GM18858 (cell line): ENCODE results near the gene MEF2A.

Source experiments
- ATAC-seq: cut with Tn5 transposase; IDR thresholded peaks from one replicate; pipeline ENCODE4 v1.9.1; 2021; ENCODE audit not compliant: unreplicated experiment

Gene MEF2A

DNA sequence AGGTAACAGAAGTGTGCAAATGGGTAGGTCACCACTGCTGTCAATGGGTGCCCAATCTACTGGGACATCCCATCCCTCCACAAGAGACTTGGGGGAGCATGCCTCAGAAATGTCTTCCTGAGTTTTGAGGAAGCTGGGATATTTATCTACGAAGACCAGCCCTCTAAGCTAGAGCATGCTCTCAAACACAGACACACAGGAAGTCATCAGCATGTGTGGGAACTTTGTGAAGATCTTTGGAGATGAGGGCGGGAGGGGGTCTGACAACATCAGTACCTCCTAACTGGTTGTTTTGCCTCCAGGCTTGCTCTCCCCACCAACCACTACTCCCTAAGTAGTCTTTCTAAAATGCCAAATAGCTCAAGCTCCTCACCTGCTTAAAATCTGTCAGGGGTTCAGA lies 3.5 kb upstream of the MEF2A start:
- no peak for ATAC-seq

DNA sequence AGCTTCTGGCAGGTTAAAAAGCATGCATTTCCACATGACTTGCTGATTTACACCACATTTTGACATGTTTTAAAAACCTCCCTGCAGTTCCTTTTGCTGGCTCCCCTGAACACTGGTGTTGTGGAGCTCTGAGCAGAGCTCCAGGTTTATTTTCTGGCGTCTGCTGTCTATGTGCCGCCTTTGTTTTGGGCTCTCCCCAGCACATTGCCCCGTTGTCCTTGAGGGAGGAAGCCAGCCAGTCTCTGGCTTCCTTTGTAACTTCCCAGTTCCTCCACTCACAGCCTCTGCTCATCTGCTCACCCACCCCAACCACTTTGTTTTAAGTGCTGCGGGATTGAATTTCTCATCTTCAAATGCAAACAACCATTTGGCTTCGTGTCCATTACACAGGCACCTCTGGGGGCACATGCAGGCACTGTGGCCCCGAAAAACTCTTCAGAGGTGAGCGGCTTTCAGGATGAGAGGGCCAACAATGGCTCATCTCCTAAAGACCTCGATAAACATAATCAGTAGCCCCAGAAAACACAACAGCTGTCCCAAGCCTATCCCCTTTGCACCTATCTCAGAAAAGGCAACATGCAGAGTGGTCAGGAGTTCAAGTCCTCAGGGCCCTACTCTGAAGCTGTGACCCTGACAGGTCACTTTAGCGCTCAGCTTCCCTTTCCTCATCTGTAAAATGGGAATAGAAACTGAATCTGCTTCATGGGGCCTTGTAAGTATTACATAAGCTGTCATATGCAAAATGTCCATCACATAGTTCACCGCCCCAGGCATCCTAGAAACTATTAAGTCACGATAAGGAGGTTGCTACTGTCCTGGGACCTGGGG lies 1.3 kb upstream of the MEF2A start:
- peak; percentile 18 for ATAC-seq

DNA sequence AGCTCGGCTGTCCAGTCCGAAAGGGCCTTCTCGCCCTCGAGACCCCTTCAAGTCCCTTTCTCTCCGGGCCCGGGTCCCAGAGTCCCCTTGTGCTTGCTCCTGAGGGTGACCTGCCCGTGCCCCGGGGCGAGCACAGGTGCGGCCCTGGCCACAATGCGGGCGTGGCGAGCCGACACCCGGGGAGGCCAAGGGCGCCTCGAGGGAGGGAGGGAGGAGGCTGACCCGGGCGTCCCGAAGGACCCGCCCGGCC lies 810 bp upstream of the MEF2A start:
- no peak for ATAC-seq

DNA sequence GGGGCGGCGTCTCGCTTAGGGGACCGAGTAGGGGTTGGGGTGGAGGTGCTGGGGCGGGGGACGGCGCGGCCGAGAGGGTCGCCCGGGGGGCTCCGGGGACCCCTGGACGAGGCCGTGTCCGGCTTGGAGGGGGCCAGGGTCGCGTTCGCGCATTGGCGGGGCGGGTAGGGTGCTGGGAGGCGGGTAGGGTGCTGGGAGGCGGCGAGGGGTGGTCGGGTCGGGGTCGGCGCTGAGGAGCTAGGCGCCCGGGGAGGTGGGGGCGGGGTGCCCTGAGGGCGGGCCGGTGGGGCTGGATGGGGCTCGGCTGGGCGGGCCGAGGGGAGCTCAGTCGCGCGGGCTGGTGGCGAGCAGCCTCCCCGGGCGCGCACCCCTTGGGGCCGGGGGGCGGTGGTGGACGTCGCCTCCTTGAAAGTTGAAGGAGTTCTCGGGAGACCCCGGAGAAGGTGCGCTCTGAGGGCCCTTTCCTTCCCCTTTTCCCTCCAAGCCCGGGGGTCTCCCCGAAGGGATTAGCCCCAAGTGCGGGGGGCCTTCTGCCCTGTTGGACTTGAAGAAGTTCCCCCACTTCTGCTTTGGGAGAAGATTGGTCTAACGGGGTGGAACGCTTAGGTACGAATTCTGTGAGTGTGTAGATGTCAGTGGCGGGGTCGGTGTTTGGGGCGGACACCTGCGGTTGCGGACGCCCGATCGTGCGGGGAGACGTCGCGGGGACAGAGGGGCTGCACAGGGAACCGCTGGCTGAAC lies 543 bp downstream of the MEF2A start:
- no peak for ATAC-seq

DNA sequence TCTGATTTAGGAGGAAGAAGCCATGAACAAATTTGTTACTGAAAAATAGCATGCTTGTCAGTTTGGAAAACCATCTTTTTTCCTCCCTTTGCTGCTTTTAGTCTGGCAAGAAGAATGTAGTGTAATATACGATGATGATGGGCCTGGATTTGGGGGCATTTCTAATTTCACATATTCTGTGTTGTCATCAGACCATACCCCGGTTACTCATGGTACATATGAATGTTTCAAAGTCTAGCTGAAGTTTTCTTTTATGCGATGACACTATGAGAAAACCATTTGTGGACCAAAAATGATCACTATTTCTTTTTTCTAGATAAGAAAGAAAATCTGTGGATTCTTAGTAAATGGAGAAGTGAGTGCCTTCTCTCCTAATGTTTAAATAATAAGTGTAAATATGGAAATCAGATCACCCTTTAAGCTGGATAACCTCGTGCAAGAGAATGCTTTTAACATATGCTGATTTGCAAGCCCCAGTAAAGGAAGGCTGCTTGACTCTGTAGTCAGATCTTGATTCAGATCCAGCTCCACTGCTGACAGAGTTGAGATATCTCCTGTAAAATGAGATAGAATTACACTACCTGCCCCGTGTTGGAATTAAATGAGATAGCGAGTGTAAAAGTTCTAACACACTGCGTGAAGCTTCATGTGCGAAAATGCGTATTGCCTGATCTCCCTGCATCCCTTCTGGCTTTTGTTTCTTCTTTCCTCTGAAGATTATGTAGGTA lies 3.0 kb downstream of the MEF2A start:
- no peak for ATAC-seq

DNA sequence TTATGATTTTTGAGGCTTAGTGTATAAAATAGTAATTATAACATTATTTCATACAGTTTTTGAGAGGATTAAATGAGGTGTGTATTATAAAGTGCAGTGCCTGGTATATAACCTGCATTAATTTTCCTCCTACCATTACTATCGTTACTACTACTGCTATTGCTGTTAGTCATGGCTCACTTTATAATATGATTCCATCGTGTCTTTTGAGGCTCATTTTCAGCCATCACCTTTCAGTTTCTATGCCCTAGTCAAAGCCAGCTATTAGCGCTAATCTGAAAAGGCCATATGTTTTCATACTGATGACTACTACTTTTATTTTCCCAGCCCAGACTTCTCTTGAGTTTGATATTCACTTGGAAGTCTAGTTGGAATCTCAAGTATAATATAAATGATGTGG lies 5.5 kb downstream of the MEF2A start:
- ATAC-seq = no peak

DNA sequence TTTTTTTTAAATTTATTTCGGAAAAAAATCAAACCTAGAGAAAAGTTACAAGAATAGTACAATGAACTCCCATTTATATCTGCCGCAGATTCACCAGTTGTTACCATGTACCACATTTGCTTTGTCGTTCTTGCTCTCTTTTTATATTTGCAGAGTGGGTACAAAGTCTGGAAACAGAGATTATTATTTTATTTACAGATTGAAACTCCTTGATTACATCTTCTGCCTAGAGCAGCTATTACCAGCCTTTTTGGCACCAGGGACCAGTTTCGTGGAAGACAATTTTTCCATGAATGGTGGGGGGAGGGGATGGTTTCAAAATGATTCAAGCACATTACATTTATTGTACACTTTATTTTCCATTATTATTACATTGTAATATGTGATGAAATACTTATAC lies 8.3 kb downstream of the MEF2A start:
- no peak for ATAC-seq

DNA sequence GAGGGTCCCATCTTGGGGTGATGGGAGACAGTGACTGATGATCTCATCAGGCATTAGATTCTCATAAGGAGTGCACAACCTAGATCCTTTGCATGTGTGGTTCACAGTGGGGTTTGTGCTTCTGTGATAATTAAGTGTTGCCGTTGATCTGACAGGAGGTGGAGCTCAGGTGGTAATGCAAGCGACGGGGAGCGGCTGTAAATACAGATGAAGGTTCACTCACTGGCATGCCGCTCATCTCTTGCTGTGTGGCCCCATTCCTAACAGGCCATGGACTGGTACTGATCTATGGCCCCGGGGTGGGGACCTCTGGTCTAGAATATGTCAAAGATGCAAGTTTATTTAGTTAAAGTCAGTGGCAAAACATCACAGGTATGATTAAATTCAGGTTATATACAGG lies 8.7 kb downstream of the MEF2A start:
- no peak for ATAC-seq

DNA sequence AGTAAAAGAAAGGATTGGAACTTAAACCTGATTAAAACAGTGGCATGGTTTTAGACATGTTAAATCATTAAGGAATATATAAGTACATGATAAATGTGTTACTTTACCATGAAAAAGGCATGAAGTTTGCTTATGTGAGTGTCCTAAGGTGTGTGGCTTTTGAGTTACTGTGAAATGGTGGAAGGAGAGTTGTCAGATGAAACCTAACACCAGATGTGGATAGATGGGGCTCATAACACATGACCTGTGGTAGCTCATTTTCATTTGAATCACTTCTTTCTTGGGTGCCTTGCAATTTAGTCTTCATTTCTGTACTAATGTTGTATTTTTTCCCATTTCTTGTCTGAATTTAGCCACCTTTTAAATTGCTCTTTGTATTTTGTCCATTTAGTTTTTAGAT lies 13.0 kb downstream of the MEF2A start:
- ATAC-seq = no peak

DNA sequence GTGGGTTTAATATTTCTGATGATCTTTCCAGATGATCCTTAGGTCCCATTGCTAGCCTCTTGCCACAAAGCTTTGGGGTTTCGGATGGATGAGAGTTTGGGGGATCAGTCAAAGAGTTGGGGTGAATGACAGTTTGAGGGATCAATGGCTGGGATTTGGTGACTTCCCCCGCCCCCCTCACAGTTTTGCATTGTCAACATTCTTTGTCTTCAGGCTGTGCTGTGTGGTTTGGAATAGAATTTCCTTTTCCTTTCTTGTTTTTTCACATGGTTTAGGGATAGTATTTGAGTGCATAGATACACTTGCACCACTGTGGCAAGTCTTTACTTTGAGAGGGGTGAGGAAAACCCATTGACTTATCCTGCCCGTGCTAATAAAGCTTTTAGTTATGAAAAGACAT lies 14.3 kb downstream of the MEF2A start:
- ATAC-seq = no peak

DNA sequence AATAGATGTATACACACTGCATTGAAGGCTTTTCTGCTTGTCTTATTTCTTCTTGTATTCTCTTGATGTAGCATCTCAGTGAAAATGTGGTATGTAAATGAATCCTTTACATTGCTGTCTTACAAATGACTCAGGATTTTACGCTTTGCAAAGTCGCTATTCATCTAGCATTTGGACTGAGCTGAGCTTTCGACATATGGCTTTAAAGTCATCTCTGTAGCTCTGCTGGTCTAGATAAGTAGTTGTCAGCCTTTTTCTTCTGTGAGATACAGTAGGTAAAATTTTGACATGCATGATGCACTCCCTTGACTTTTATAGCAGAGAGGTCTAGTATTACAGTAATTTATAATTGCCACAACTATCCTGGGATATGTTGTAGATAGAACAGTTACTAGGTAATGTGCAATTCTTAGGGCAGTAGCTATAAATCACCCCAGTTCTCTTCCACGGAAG lies 16.8 kb downstream of the MEF2A start:
- ATAC-seq = no peak

DNA sequence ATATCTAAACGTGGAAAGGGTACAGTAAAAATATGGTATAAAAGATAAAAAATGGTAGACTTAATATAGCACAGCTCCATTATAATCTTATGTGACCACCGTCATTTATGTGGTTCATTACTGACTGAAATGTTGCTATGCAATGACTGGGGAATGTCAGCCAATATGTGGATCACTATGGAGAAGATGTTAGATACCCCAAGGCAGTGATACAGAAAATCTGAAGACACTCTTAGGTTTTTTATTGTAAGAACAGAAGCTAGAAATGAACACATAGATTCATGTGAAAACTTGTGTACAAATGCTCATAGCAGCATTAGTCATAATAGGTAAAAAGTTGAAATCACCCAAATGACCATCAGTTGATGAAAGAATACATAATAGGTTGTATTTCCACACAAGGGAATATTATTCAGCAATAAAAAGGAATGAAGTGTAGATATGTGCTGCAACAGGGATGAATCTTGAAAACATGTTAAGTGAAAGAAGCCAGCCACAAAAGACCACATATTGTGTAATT lies 18.4 kb downstream of the MEF2A start:
- no peak for ATAC-seq

DNA sequence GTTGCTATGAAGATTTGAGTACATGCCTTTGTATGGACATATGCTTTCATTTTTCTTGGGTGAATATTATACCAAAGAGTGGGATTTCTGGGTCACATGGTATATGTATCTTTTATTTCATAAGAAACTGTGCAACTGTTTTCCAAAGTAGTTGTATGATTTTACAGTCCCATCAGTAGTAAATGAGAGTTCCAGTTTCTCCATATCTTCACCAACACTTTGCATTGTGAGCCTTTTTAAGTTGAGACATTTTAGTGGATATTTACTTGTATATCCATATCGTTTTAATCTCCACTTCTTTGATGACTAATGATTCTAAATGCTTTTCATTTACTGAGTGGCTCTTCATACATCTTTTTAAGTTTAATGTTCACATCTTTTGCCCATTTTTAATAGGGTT lies 20.3 kb downstream of the MEF2A start:
- ATAC-seq = no peak

DNA sequence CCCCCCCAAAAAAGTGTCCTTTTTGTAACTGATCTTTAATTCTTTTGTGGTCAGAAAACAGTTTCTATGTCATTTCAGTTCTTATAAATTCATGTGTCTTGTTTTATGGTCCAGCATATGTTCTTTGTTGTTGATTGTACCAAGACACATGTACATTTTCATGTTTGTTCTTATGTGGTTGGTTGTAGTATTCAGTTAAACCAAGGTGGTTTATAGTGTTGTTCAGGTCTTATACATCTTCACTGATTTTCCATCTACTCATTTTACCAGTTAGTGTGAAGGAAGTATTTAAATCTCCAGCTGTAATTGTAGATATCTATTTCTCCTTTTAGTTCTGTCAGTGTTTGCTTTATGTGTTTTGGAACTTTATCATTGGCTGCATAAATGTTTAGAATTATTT lies 24.0 kb downstream of the MEF2A start:
- no peak for ATAC-seq

DNA sequence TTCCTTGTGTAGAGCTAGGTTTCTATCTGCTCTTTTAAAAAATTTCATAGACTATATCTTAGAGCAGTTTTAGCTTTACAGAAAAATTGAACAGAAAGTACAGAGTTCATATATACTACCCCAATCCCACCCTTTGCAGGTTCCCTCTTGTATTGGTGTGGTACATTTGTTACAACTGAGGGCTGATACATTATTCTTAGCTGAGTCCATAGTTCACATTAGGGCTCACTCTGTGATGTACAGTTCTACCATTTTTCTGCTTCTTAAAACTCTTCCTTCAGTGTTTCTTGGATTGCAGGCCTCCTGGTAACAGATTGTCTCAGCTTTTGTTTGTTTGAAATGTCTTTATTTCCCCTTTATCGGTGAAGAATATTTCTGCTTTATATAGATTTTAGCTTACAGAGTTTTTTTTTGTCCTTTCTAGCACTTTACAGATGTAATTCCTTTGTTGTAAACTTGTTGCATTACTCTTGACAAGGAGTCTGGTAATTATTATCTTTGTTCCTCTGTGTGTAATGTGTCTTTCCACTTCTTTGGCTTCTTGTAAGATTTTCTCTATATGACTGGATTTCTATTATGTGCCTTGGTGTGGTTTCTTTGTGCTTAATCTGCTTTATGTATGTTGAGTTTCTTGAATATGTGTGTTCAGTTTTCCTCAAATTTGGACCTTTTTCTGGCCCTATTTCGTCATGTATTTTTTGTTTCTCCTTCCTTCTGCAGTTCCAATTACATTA lies 25.3 kb downstream of the MEF2A start:
- ATAC-seq = peak; percentile 74

DNA sequence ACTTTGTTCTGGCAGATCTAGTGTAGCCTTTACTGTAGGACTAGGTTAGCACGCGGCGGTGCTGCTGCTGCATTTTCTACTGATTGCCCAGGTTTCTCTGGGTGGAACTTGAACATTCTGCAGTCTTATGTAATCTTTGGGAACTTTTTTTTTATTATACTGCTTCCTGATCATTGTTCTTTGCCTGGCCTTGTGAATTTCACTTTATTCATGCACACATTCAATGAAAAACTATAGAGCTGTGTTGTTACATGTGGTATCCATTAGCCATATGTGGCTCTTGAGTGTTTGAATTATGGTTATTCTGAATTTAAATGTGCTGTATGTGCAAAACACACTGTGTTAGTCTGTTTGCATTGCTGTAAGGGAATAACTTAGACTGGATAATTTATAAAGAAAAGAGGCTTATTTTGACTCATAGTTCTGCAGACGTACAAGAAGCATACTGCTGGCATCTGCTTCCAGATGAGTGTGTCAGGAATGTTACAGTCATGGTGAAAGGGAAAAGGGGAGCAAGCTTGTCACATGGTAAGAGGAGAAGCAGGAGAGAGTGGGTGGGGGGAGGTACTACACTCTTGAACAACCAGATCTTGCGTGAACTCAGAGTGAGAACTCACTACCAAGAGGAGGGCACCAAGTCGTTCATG lies 26.5 kb downstream of the MEF2A start:
- ATAC-seq = no peak

DNA sequence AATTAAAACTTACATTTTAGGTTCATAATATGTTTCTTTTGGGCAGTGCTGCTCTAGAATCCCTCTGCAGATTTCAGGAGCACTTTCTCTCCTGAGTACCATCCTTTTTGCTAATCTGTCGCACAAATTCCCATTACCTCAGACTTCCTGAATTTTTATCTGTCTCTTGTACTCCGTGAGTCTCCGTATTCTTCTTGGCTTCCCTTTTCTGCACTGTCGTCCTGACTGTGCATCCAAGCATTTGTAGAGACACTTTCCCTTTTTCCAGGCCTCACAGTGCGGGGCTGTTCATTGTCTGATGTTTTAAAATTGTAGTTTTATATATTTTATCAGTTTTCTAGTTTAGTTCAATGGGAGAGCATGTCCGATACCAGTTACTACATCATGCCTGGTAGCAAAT lies 27.3 kb downstream of the MEF2A start:
- ATAC-seq = no peak

DNA sequence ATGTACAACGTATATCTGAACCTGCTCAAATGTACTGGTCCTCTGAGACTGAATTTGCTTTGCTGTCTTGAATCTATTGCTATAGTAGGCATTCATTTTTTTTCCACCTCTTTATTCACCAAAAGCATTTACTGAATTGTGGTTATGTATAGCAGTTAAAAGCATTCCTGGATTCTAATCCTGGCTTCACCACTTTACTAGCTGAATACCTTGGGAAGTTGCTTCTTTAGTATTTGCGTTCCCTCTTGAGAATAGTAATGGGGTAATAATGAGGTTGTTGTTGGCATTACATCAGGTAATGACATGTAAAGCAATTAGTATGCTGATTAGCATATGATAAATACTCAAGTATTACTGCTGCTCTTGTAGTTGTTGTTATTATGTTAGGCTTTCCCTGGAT lies 29.1 kb downstream of the MEF2A start:
- no peak for ATAC-seq

DNA sequence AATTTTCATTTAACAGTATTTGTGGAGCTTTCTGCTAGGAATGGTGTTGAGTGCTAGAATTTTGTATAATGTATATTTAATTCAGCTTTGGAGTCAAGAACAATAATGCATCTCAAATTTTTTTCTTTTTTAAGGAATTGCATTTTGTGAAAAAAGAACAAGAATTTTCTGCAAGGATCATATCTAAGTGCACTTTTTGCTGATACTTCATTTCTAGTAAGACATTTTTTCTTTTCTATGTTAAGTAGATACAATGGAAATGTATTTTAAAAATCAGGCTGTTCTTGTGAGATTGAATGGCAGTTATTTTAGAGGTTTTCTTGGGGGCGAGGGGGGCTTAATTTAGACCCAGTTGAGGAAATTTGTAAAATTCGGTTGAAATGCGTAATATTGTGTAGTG lies 32.5 kb downstream of the MEF2A start:
- no peak for ATAC-seq

DNA sequence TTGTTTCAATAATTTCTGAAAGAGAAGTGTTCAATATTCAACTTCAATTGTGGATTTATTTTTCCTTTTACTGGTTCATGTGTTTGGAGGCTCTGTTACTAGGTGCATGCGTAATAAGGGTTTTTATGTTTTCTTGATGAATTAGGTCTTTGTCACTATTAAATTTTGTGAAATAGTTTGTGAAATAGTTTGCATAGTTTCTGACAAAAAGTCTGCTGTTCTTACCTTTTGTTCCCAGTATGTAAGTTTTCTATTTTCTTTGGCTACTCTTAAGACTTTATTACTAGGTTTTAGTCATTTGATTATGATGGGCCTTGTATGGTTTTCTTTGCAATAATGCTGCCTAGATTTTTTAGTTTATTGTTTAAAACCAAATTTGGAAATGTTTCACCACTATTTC lies 38.0 kb downstream of the MEF2A start:
- ATAC-seq = no peak

DNA sequence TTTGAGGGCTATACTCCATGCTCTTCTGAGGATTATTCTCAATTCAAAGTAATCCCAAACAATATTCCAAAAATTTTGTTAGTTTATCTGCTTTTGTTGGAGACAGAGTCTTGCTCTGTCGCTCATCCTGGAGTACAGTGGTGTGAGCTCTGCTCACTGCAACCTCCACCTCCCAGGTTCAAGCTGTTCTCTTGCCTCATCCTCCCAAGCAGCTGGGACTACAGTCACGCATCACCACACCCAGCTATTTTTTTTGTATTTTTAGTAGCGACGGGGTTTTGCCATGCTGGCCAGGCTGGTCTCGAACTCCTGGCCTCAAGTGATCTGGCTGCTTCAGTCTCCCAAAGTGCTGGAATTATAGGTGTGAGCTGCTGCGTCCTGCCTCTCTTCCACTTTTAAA lies 39.1 kb downstream of the MEF2A start:
- no peak for ATAC-seq
